Right atrium auricular region (tissue), 2 donors: ENCODE measurements around the gene NOS1AP. TPM values are rescaled to one million over a fixed set of nuclear protein-coding genes. Genes with fewer than 3 reads are reported as not detected.
A peak's percentile ranks its signal among the peaks of the same experiment; 100 is the strongest.

Experiments used
- DNase-seq: peaks from one replicate; pipeline ENCODE4 v3.0.0-alpha.2; 2019; ENCODE audit warnings: low spot score
- H3K27ac ChIP-seq, 2 donors: fragments of 200-600 bp; sonication (generic); 1 replicate in 1 of 2; 2 replicates in 1 of 2; pipeline ENCODE4 v1.5.1; 2016 to 2019
- H3K27me3 ChIP-seq, 2 donors: fragments of 200-600 bp; sonication (generic); one replicate each; pipeline versions ENCODE4 v1.5.1 to v1.6.0; 2017 to 2019
- H3K36me3 ChIP-seq: fragments of 200-600 bp; sonication (generic); one replicate; pipeline ENCODE4 v1.5.1; 2016
- H3K4me1 ChIP-seq, 2 donors: fragments of 200-600 bp; sonication (generic); one replicate each; pipeline versions ENCODE4 v1.5.1 to v1.6.0; 2017 to 2019
- H3K4me3 ChIP-seq, 2 donors: fragments of 200-600 bp; sonication (generic); 1 replicate in 1 of 2; 2 replicates in 1 of 2; pipeline ENCODE4 v1.5.1; 2017 to 2019; ENCODE audit warnings: mild to moderate bottlenecking in 1 of 2, moderate library complexity in 1 of 2
- H3K9me3 ChIP-seq, 2 donors: fragments of 200-600 bp; sonication (generic); one replicate each; pipeline ENCODE4 v1.5.1; 2019
- total RNA-seq, 2 donors: library from RNA; depleted of rRNA; stranded (reverse); fragments of >200 nt; gene quantifications; one replicate each; pipeline ENCODE4 v1.1.0, GENCODE V29; 2016
- TF ChIP-seq, protein P1 (sequence below), 2 donors: fragments of 200-600 bp; sonication (generic); IDR thresholded peaks; one replicate each; pipeline ENCODE4 v1.5.1; 2019; ENCODE audit warnings: antibody characterized with exemption in 2 of 2

Gene NOS1AP
- total RNA-seq, 2 donors from 2014 or later = 2.2 to 2.4 TPM

DNA sequence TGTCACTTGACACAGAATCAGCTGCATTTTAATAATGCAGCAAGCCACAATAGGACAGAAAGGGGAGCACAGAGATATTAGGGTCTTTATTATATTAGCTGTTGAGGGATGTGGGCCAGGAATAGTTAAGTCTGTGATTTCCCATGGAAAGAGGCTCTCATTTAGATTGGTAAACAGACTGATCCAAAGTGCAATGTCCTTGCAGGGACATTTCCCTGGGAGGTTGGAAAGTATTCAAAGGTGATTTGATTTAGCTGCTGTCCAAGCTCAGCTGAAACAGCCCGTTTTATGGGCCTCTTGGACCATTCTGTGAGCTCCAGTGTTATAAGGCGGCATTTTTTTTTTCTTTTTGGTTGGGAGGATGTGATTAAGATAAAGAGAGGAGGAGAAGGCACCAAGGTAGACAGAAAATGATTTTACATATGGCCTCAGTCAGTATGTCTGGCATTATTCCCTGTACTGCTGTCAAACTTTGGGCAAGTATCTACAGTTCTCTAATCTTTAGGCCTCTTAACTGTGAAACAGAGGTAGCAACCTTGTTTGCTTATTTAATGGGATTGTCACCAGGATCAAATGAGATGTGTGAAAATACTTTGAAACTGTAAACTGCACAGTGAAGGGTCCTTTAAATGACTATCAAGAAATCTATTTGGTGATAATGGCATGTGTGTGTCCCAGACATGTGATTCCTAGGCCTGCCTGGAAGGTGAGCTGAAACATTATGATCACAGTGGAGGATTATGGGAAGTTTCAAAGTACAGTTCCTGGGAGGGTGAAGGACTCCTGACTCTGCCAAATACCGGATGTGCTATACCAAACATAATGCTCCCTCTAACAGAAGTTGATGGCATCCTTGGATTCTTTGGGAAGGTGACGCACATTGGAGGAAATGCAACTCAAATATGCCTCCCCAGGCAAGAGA lies 62.2 kb downstream of the NOS1AP start:
- H3K27me3 ChIP-seq = no peaks in the 10 kb centered on the region
- H3K27ac ChIP-seq = peak overlapping the region in 1 of 2 donors; percentile 26
- TF ChIP-seq, protein P1, sequence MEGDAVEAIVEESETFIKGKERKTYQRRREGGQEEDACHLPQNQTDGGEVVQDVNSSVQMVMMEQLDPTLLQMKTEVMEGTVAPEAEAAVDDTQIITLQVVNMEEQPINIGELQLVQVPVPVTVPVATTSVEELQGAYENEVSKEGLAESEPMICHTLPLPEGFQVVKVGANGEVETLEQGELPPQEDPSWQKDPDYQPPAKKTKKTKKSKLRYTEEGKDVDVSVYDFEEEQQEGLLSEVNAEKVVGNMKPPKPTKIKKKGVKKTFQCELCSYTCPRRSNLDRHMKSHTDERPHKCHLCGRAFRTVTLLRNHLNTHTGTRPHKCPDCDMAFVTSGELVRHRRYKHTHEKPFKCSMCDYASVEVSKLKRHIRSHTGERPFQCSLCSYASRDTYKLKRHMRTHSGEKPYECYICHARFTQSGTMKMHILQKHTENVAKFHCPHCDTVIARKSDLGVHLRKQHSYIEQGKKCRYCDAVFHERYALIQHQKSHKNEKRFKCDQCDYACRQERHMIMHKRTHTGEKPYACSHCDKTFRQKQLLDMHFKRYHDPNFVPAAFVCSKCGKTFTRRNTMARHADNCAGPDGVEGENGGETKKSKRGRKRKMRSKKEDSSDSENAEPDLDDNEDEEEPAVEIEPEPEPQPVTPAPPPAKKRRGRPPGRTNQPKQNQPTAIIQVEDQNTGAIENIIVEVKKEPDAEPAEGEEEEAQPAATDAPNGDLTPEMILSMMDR (IDR thresholded peaks at IDR 0.05) = no peak
- DNase-seq = no peak
- no peak overlapping the region for H3K4me3 ChIP-seq
- H3K9me3 ChIP-seq = no peaks in the 10 kb centered on the region
- peaks cover 0 to 43% of the 10 kb centered on the region in 2 donors for H3K4me1 ChIP-seq
- no peaks in the 10 kb centered on the region for H3K36me3 ChIP-seq

DNA sequence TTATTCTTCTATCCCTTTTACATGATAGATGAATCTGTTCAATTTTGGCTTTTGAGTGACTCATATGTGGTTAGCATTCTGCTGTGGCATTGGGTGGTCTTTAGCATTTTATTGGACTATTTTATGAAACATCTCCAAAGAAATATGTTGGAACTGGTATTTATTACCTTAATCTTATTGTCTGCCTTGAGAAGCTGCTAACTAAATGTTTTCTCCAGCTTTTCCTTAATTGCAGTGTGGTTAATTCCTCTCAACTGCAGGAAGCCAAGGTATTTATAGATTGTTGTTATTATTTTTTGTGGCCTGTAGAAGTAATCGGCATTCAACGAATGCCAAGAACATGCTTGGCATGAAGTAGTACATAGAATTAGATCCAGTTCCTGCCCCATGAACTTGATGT lies 64.1 kb downstream of the NOS1AP start:
- DNase-seq = no peak
- peaks cover 0 to 50% of the 10 kb centered on the region in 2 donors for H3K4me1 ChIP-seq
- TF ChIP-seq, protein P1 (IDR thresholded peaks at IDR 0.05) = no peak
- no peaks in the 10 kb centered on the region for H3K27me3 ChIP-seq
- no peak overlapping the region for H3K4me3 ChIP-seq
- no peaks in the 10 kb centered on the region for H3K9me3 ChIP-seq
- H3K36me3 ChIP-seq = no peaks in the 10 kb centered on the region
- H3K27ac ChIP-seq = peak overlapping the region in 1 of 2 donors; percentile 9

DNA sequence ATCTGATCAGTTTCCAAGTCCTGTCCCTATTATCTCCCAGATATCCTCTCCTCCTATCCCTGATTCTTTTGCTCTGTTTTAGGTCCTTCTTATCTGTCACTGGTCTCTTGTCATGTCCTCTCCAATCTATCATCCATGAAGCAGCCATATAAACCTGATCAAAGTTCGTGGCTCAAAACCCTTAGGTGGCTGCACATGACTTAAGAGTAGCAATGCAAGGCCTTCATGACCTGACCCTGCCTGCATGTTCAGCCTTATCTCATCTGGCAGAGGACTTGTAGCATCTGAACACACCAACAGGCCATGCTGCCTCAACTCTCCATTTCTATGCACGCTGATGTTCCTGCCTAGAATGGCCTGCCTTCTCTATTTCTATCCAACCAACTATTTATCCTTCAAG lies 65.2 kb downstream of the NOS1AP start:
- no peaks in the 10 kb centered on the region for H3K36me3 ChIP-seq
- no peak overlapping the region for H3K4me3 ChIP-seq
- peaks cover 0 to 50% of the 10 kb centered on the region in 2 donors for H3K4me1 ChIP-seq
- no peak overlapping the region for H3K27ac ChIP-seq
- no peaks in the 10 kb centered on the region for H3K27me3 ChIP-seq
- TF ChIP-seq, protein P1 (IDR thresholded peaks at IDR 0.05) = no peak
- DNase-seq = no peak
- no peaks in the 10 kb centered on the region for H3K9me3 ChIP-seq

DNA sequence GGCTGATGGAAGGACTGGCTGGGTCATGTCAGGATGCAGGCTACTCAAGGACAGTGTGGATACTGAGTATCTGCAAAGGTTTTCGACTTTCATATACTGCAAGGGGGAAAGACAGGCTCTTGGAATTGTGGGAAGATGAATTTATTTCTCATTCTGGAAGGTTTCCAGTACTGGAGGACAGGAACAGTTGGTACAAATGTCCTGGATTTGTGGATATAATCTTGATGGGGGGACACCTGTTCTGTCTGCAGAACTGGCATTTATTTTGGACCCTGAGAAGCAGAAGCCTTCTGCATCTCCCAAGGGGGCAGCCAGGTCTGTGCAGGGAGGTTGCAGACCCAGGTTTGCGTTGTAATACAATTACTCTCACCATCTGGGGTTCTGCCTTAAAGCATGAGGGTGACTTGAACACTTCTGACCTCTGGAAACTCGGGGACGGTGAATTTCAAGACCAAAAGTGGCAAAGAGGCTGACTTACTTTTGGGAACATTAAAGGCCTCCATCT lies 65.8 kb downstream of the NOS1AP start:
- H3K27ac ChIP-seq = no peak overlapping the region
- H3K27me3 ChIP-seq = no peaks in the 10 kb centered on the region
- H3K4me3 ChIP-seq = no peak overlapping the region
- DNase-seq = no peak
- TF ChIP-seq, protein P1 (IDR thresholded peaks at IDR 0.05) = no peak
- no peaks in the 10 kb centered on the region for H3K9me3 ChIP-seq
- H3K36me3 ChIP-seq = no peaks in the 10 kb centered on the region
- peaks cover 0 to 50% of the 10 kb centered on the region in 2 donors for H3K4me1 ChIP-seq

DNA sequence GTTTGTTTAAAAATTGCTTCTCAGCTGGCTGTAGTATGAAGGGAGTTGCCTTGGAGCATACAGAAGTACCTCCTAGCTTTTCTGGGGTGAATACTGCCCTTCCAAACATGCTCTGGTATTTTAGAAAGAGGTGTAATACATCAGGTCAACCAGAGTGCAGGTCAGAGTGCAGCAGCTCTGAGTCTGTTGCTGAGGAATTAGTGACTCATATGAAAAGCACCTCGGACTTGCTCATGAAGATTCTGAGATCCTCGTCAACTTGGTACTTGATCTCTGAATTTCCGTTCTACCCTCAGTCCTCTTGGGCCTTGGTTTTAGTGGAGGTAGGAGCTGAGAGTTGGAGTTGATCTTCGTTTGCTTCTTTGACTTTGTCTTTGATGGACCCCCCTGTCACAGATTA lies 67.3 kb downstream of the NOS1AP start:
- H3K27me3 ChIP-seq = no peaks in the 10 kb centered on the region
- no peak overlapping the region for H3K4me3 ChIP-seq
- TF ChIP-seq, protein P1 (IDR thresholded peaks at IDR 0.05) = no peak
- H3K4me1 ChIP-seq = peaks cover 0 to 38% of the 10 kb centered on the region in 2 donors
- no peak for DNase-seq
- no peaks in the 10 kb centered on the region for H3K9me3 ChIP-seq
- H3K27ac ChIP-seq = no peak overlapping the region
- H3K36me3 ChIP-seq = no peaks in the 10 kb centered on the region
